GM18868 (cell line): ENCODE data around the gene TAGLN.

Experiments
- ATAC-seq: cut with Tn5 transposase; IDR thresholded peaks from one replicate; pipeline ENCODE4 v1.9.1; 2021; ENCODE audit warnings: mild to moderate bottlenecking, moderate library complexity; ENCODE audit not compliant: unreplicated experiment

The TAGLN gene

GRCh38 chr11:117229931-117230285 lies 30.7 kb downstream of the TAGLN start:
- ATAC-seq = no peak

GRCh38 chr11:117230286-117230961 lies 31.3 kb downstream of the TAGLN start:
- ATAC-seq = peak; percentile 28

- no peak for ATAC-seq
These were observed 32.0 kb downstream of the TAGLN start for GRCh38 chr11:117230999-117231841.

- ATAC-seq = no peak
These were observed 32.6 kb downstream of the TAGLN start, which contains the start of gene PCSK7 for GRCh38 chr11:117231842-117232091. TSS of gene PCSK7 (minus strand) at chr11:117232073. CDS start at chr11:117229844, 2,229 bp downstream.

DNA sequence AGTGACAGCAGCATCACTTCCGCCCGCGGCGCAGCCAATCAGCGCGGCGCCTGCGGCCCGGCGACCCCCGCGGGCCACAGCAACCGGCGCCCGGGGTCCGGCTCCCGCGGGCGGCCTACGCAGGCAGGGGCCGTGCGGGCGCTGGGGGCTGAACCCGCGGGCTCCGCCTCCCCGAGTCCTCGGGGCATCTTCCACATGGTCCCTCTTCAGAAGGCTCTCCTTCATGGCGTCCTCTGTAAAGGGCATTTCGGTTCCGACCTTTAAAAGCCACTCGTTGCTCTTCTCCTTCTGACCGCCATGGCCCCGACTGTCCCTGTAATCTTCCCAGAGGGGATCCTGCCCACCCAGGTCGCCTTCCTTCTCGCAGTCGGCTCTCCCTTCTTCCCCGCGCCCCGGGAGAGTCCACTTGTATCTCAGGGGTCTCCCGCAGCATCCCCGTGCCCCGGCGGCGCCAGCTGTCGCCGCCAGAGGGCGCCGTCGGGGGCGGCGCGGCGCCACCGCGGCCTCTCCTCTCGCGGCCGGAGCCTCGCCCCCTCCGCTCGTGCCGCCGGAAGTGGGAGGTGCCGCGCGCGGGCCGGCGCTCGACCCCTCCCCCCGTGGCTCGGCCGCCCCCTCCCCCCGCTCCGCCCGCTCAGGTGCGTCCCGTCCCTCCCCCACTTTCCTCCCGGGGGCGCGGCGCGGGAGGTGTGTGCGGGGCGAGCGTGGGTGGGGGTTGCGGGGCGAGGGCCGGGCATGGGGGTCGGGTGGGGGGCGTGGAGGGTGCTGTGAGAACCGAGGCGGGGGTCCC lies 33.1 kb downstream of the TAGLN start, which contains the start of gene RNF214:
Gene RNF214 (plus strand): TSS at position 580 of the 787 bp plus-strand sequence. CDS start 1,602 bp downstream, outside the sequence.
- ATAC-seq = peak; percentile 67

DNA sequence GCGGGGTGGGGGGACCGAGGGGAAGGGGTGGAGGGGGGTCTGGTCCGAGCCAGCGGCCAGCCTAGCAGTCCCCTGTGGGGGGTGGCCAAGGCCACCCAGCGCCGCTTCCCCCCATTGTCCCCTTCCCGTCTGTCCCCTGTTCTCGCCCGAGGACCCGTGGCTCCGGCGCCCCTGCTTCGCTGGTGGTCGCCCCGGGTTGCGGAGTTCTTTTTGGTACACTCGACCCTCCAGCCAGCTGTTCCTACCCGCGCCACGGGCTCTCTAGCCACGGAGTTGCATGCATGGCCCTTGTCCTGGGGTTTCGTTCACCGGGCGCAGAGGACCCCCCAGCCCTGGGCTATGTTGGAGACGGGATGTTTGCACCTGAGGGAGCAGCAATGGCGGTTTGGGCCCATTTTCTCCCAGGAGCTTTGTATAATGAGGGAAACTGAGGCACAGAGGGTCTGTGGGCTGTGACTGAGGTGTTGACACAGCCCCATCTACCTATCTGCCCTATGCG lies 33.8 kb downstream of the TAGLN start:
- ATAC-seq = no peak

DNA sequence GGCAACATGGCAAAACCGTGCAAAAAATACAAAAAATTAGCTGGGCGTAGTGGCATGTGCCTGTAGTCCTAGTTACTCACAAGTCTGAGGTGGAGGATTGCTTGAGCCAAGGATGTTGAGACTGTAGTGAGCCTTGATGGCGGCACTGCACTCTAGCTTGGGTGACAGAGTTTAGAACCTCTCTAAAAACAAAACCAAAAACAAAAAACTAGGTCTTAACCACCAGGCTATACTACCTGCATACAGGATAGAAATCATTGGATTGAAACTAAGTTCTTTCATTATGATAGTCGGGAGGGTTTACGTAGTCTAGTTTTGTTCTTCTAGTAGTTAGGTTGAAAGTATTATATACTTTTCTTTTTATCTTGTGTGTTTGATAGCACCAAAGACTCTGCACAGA lies 39.1 kb downstream of the TAGLN start:
- ATAC-seq = no peak

GRCh38 chr11:117239295-117239694 lies 40.1 kb downstream of the TAGLN start:
- no peak for ATAC-seq

DNA sequence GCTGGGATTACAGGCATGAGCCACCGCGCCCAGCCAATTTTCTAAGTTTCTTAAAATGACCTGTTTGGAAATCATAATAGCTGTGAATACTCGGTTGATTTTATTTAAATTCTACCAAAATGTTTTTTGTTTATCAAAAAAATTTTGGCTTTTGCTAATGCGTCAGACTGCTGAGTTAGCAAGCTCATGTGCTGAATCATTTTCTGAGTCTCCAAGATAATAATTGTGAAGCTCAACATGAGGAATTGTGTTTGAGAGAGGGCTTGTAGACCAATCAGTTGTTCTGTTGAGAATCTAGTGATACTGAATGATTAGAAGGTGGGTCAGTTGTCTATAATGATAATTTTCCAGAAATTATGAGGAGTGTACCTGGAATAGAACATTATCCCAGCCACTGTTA lies 49.2 kb downstream of the TAGLN start:
- no peak for ATAC-seq

- no peak for ATAC-seq
These were observed 50.4 kb downstream of the TAGLN start for GRCh38 chr11:117249571-117249970.

GRCh38 chr11:117251506-117251905 lies 52.3 kb downstream of the TAGLN start:
- ATAC-seq = no peak

DNA sequence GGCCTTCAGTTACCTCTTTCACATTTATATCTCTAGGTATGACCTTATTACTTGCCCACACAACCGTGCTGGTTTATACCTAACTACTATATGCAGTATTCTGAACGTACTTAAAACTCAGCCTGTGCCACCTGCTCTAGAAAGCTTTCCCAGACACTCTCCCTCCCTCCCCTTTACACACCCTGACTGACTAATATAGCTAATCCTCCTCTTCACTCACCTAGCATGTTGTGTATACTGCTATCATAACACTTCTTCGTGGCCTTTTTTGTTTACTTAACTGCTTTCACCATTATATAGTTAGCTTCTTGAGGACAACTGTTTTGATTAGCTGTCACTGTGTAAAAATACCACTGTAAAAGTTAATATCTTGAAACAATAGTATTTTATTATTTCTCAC lies 56.8 kb downstream of the TAGLN start:
- no peak for ATAC-seq

DNA sequence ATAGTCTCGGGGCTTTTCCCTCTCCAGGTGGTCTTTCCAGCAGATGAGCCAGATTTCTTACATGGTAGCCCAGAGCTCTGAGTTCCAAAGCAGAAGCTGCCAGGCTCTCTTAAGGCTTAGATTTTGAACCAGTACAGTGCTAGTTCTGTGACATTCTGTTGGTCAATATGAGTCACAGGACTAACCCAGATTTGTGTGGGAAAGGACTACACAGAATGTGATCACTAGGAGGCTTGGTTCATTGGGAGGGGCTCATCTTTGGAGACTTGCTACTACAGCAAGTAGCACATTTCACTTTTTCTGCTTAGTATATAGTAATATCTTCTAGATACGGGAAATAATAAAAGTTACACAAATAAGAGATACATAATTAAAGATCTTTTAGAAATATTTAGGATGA lies 57.4 kb downstream of the TAGLN start:
- ATAC-seq = no peak
